ENCODE results near the gene STK10.

DNA sequence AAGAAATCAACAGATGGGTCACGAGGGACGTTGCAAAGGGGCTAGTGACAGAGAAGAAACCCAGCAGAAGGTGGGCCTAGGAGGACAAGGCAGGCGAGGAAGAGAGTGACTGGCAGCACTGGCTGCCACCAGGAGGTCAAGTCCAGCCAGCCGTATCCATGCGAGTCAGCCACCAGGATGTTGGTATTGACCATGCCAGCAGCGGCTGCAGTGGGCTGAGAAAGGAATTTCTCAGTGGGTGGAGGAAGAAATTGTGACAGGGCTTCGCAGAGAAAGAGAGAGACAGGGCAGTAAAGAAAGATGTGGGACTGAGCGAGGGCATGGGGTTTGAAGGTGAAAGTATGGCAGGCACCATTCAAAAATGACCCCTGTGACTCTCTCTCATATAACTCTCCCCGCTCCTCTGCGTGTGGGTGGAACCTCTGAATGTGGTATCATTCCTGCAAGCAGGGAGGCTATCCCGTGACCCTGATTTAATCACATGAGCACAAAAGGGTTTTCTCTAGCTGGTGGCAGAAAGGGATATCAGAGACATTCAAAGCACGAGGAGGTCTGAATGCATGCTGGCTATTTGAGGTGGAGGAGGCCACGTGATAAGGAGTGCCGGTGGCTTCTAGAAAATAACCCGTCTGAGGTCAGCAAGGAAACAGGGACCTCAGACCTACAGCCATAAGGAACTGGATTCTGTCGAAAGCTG lies 136.2 kb downstream of the STK10 start:
- TF ChIP-seq, protein P1, sequence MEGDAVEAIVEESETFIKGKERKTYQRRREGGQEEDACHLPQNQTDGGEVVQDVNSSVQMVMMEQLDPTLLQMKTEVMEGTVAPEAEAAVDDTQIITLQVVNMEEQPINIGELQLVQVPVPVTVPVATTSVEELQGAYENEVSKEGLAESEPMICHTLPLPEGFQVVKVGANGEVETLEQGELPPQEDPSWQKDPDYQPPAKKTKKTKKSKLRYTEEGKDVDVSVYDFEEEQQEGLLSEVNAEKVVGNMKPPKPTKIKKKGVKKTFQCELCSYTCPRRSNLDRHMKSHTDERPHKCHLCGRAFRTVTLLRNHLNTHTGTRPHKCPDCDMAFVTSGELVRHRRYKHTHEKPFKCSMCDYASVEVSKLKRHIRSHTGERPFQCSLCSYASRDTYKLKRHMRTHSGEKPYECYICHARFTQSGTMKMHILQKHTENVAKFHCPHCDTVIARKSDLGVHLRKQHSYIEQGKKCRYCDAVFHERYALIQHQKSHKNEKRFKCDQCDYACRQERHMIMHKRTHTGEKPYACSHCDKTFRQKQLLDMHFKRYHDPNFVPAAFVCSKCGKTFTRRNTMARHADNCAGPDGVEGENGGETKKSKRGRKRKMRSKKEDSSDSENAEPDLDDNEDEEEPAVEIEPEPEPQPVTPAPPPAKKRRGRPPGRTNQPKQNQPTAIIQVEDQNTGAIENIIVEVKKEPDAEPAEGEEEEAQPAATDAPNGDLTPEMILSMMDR (conservative IDR thresholded peaks at IDR 0.05; ENCODE audit: low read depth, low read length): no peak
- no peak for TF ChIP-seq EZH2phosphoT487 (IDR thresholded peaks at IDR 0.05; ENCODE audit: borderline replicate concordance, low read length)
- TF ChIP-seq EZH2 (IDR thresholded peaks at IDR 0.05; ENCODE audit: low read length, unreplicated experiment): no peak

Measured in PC-3 (cell line).